ENCODE data around the gene PLAAT4.

Gene PLAAT4

GRCh38 chr11:63536669-63537292 is at the start of gene PLAAT4:
PLAAT4 (plus strand) TSS chr11:63536808; CDS start chr11:63536869, 61 bp downstream.
- peak; percentile 51 for DNase-seq

GRCh38 chr11:63488789-63489188 is 47.8 kb upstream of the PLAAT4 start:
- no peak for DNase-seq

- no peak for DNase-seq
Observed at GRCh38 chr11:63489879-63490278, 46.7 kb upstream of the PLAAT4 start.

GRCh38 chr11:63490551-63491239 is 45.9 kb upstream of the PLAAT4 start, which contains the start of gene PLAAT5:
PLAAT5 (minus strand) TSS chr11:63491167; CDS start chr11:63491034, 133 bp downstream.
- DNase-seq = peak; percentile 43

GRCh38 chr11:63491240-63491587 is 45.4 kb upstream of the PLAAT4 start:
- no peak for DNase-seq

- DNase-seq = no peak
Observed at GRCh38 chr11:63491636-63492372, 44.8 kb upstream of the PLAAT4 start.

GRCh38 chr11:63492441-63492840 is 44.2 kb upstream of the PLAAT4 start:
- no peak for DNase-seq

GRCh38 chr11:63493127-63493526 is 43.5 kb upstream of the PLAAT4 start:
- no peak for DNase-seq

- DNase-seq = no peak
Observed at GRCh38 chr11:63494975-63495374, 41.6 kb upstream of the PLAAT4 start.

GRCh38 chr11:63499874-63500273 is 36.7 kb upstream of the PLAAT4 start:
- no peak for DNase-seq

- DNase-seq = no peak
Observed at GRCh38 chr11:63501236-63501635, 35.4 kb upstream of the PLAAT4 start.

- peak; percentile 17 for DNase-seq
Observed at GRCh38 chr11:63502252-63502820, 34.3 kb upstream of the PLAAT4 start.

GRCh38 chr11:63503492-63503891 is 33.1 kb upstream of the PLAAT4 start:
- no peak for DNase-seq

- DNase-seq = no peak
Observed at GRCh38 chr11:63504054-63504453, 32.6 kb upstream of the PLAAT4 start.

- no peak for DNase-seq
Observed at GRCh38 chr11:63504933-63505586, 31.5 kb upstream of the PLAAT4 start.

GRCh38 chr11:63505857-63506528 is 30.6 kb upstream of the PLAAT4 start, which contains the start of gene LGALS12:
LGALS12 (plus strand) TSS chr11:63506084; CDS start chr11:63506459, 375 bp downstream.
- DNase-seq = no peak

- no peak for DNase-seq
Observed at GRCh38 chr11:63506876-63507275, 29.7 kb upstream of the PLAAT4 start.

- no peak for DNase-seq
Observed at GRCh38 chr11:63507511-63507910, 29.1 kb upstream of the PLAAT4 start.

- peak; percentile 34 for DNase-seq
Observed at GRCh38 chr11:63508009-63508408, 28.6 kb upstream of the PLAAT4 start.

GRCh38 chr11:63508745-63509144 is 27.9 kb upstream of the PLAAT4 start:
- DNase-seq = no peak

- DNase-seq = no peak
Observed at GRCh38 chr11:63510360-63511047, 26.1 kb upstream of the PLAAT4 start.
